OCI-M1 (cell line): ENCODE results near the gene FRMD4A.

Experiments used
- DNase-seq: peaks from one replicate; lab custom pipeline; 2025; lab: John Stamatoyannopoulos, UW

Gene FRMD4A

GRCh38 chr10:13703101-13703818 is 627.5 kb downstream of the FRMD4A start:
- no peak for DNase-seq

- DNase-seq, result no peak
Observed at GRCh38 chr10:13701157-13701919, 629.4 kb downstream of the FRMD4A start.

DNA sequence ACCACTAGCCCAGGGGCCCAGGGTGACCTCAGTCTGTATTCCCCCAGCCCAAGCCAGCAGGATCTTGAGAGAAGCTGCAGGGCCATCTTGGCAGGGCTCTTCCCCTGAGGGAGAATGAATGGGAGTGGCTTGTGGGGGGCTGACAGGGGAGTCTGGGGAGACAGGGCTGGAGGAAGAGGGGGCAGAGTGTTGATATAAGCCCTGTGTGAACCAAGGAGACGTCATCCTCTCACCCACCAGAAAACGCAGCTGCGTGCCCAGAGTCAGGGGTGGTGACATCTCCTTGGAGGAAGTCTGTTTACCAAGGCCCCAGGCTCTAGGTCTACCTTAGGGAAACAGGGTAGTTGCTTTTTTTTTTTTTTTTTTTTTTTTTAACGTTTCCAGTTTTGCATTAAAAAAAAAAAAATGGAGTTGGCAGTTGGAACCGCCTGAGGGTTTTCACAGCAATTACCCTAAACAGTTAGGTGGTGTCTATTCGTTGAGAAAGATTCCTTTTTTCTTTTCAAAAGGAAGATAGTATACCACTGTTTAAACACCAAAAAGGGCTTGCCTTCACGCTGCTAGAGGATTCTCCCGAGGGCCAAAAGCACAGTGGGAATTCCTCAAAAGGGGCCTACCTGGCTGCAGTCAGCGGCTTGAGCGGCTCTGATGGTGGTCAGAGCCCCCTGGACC is 630.1 kb downstream of the FRMD4A start:
- DNase-seq, result no peak

DNA sequence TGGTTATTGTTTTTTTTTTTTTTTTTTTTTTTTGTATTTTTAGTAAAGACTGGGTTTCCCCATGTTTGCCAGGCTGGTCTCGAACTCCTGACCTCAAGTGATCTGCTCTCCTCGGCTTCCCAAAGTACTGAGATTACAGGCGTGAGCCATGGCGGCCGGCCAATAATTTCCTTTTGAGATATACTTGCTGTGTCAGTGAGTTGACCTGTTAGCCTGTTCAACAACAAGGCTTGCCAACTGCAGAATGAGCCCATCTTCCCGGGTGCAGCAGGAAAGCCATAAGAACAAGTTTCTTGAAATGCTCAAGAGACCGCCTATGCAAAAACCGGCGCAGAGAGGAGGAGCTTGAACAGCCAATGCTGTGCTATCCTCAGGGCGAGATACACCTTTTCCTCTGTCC is 631.5 kb downstream of the FRMD4A start:
- DNase-seq, result no peak

- DNase-seq, result no peak
Observed at GRCh38 chr10:13698217-13698616, 632.5 kb downstream of the FRMD4A start.

GRCh38 chr10:13696071-13696470 is 634.7 kb downstream of the FRMD4A start:
- no peak for DNase-seq

DNA sequence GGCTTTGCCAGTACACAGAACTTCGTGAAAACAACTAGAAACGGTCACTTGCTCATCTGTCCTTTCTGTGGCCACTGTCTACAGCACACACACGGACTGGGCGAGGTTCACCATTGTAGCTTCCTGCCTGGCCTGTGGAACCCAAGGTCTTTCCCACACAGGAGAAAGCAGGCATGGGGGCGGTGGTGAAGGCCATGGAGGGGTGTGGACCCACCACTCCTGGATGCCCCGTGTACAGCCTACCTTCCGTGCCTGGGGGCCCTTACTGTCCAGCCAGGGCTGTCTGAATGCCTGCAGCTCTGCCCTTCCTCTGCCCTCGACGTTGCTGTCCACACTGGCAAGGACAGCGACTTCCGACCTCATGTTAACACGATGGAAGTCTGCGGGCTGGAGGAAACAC is 635.1 kb downstream of the FRMD4A start:
- DNase-seq, result no peak

DNA sequence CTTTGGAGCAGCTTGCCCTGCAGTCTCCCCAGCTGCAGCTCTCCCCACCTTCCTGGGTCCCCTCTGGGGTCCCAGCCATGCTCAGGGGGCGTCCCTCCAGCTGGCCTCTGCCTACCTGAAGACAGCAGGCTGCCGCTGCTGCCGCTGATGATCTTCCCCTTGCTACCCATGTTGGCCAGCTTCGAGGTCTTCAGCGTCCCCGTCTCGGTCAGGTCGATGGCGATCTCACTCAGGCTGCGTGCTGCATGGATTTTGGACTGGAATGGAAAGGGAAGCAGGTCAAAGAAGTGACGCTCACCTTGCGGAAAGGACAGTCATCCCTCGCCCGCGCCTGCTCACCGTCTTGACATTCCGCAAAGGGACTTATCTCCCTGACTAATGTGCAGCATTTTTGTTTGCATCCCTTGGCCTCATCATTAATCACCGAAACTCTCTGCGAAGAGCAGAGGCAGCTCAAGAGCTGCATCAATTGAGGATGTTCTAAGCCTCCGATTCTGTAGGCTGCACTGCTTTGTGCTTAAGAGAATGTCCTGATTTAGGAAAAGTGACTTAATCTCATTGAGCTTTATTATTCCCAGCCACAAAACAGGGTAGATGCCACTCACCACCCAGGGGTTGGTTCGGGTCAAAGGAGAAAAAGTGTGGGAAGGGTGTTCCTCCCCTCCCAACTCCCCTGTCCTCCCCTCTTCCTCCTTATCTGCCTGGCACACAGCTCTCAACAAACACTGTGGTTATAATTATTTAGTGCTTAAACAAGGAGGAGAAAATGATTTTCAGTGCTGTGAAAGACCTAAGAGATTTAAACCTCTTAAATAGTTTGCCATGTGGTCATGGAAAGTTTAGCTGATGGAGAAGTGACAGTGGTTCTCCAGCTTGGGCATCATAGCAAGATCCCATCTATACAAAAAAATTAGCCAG is 636.7 kb downstream of the FRMD4A start:
- DNase-seq, result no peak

DNA sequence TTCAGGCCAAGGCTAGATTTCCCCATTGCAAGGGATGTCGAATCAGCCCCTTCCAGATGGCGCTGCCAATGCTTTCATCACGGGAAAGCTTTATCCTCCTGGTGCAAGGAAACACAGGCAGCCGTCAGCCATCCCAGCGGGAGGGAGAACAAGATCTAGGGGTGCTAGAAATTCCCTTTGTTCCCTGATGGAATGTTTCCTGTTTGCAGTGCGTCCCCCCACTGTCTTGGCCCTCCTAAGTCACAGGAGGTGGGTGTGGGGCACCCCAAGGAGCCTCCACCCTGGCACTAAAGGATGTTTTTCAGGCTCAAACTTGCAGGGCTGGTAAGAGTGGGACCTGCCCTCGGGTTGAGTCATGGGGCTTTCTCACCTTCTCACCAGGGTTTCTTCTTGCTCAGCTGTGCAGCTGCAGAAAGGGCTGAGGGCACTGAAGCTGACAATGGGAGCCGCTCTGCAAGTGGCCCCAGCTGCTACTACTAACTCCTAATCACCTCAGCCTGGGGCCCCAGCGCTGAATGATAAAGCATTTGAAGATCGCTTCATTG is 640.4 kb downstream of the FRMD4A start:
- no peak for DNase-seq

DNA sequence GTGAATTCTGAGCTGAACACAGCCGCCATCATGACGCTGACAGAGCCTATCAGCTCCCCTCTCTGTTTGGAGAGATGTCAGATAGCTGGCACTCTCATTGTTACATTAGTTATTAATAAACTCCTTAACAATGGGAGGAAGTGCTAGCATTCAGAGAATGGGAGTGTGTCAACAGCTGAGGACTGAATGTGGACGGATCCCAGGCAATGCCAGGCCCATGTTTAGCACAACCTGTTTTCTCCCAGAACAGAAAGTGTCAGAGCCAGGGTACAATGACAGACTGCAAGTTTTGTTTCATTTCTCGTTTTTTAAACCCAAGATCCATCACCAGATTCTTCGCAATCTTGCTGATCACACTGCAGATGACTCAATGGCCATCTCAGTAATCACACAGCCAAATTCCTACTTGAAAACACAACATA is 644.4 kb downstream of the FRMD4A start:
- no peak for DNase-seq

DNA sequence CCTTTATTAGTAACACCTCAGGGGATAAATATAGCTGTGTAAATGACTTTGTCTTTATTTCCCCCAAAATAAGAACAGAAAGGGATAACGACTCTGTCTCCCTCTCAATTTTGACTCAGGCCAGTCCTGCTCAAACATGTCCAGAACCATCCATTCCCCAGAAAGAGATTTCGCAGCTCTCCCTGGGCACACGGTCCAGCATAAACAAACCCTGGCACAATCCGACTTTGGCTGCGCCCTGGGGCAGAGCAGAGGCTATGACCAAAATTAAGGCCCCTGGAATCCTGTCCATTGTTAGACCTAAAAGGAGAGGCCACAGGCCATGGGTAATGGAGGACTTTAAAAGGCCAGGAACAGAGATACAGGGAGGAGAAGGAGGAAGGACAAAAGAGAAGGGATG is 644.8 kb downstream of the FRMD4A start:
- no peak for DNase-seq

DNA sequence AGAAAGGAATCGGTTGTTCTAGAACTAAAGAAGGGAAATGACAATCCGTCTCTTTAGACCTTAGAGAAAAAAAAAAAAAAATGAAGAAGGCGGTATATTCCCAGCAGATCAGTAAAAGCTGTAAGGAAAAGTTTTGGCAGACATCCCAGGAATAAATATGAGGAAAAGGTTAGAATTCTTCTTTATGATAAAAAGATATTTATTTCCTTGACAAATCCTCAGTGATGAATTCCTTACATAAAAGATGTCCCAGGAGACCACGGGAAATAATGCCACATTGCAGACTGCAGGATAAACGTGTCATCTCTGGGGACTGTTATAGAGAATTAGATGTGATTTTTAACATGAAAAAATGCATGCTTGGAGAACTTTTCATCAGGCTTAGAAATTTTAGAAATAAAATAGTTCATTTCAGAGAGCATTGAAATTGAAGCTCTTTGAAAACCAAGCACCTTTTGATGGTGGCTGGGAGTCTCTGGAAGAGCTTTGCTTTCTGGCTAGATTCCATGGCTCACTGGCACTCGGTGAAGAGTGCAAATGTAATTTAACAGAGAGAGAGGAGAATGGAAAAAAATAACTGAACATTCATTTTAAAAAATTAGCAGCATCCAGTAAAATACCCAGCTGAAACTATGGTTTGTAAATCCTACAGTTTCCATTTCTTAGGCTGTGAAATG is 645.8 kb downstream of the FRMD4A start:
- DNase-seq, result no peak

DNA sequence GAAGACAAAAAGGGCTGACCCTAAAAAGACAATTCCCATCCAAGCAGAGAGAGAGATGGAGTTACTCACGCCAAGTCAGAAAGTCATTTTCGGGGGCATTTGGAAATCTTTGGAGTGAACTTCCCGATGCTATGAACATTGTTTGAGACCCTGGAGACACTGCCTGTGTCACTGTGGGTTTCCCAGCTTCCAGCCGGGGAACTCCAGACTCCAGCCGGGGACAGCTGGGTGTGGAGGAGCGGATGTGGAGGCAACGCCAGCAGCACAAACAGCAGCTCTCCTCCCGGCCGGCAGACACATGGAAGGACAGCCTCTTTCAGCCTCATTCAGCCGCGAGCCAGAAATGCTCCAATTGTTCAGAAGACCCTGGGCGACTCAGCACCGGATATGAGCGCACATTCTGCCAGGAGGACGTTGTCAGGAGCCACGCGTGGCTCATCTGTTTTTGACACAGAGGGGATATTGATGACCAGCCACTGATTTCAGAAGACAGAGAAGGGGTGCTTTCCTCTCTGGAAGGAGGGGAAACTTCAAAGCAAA is 646.4 kb downstream of the FRMD4A start:
- DNase-seq, result no peak

- no peak for DNase-seq
Observed at GRCh38 chr10:13683017-13683416, 647.7 kb downstream of the FRMD4A start.

DNA sequence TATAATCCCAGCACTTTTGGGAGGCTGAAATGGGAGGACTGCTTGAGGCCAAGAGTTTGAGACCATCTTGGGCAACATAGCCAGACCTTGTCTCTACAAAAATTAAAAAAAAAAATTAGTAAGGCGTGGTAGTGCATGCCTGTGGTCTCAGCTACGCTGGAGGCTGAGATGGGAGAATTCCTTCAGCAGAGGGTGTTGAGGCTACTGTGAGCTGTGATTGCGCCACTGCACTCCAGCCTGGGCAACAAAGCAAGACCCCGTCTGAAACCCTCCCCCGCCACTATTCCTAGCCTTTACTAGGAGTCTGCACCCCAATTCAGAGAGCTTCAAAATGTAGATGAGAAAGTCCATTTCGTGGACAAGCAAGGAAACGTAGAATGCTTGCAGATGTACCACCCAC is 648.8 kb downstream of the FRMD4A start:
- no peak for DNase-seq

GRCh38 chr10:13681528-13681927 is 649.2 kb downstream of the FRMD4A start:
- no peak for DNase-seq

- DNase-seq, result no peak
Observed at GRCh38 chr10:13681095-13681494, 649.6 kb downstream of the FRMD4A start.

DNA sequence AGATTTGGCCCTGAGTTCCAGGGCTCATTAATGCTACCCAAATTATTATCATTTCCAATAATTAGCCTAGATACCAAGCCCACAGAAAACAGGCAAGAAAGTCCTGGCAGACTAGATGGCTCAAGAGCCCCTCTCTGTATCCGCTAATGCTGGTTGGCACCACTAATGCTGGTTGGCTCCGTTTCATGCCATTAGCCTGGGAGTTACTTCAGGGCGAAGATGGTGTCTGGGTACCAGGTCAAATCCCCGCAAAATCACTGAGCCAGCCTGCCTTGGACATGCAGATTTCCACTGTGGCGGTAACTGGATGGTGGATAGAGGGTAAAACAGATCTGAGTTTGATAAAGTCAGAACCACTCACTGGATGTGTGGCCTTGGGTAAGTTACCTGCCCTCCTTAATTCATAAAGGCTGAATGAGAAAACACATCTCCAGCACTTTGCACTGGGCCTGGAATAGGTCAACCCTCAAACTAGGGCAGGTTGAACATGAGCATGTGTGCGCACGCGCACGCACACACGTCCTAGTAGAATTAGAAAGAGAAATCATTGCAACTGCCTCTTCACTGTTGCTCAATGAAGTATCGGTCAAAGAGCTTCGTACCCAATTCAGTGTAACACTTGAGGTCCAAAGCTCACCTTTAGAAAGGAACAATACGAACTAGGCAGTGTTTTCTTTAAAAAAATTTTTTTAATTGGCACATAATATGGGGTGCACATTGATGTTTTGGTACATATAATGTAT is 652.5 kb downstream of the FRMD4A start:
- DNase-seq, result no peak

DNA sequence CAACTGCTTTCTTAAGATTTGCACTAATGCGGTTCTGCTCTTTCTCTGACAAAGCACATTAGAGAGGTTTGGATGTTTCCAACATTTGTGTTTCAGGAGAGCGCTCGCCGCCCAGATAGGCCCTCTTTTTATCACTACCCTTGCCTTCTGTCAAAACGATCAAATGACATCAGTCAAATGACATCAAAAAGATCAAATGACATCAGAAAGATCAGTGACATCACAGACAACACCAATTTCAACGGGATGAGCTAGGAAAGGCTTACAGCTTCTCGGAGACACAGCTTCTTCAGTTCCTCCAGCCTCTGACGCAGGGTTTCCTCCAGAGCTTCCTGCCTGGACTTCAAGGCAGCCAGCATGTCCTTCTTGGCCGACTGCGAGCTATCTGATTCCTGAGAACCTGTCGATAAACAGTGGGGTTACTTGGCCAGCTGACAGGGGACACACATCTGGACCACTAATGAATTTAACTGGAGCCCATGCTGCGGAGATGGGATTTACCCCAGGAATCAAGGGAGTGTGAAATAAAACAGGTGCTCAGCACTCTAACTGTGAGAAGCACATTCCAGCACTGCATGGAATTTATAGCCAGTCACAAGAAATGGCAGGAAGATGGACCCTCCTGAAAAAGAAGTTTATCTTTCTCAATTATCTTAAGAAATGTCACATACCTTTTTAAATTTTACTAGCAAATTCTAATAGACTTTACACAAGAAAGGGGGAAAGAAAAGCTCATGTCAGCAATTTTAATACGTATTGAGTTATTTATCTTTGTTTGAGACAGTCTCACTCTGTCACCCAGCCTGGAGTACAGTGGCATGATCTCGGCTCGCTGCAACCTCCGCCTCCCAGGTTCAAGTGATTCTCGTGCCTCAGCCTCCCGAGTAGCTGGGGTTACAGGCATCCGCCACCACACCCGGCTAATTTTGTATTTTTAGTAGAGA is 655.8 kb downstream of the FRMD4A start:
- DNase-seq, result no peak
